GM19455 (cell line): ENCODE results near the gene NACC2.
"Not testable (repeated sequence)": the region's sequence is repeated elsewhere in the genome, so short reads cannot be mapped to it uniquely, and the experiment has no call there.

Experiments used
- ATAC-seq: cut with Tn5 transposase; IDR thresholded peaks from one replicate; pipeline ENCODE4 v1.9.1; 2021; ENCODE audit not compliant: unreplicated experiment

The NACC2 gene

DNA sequence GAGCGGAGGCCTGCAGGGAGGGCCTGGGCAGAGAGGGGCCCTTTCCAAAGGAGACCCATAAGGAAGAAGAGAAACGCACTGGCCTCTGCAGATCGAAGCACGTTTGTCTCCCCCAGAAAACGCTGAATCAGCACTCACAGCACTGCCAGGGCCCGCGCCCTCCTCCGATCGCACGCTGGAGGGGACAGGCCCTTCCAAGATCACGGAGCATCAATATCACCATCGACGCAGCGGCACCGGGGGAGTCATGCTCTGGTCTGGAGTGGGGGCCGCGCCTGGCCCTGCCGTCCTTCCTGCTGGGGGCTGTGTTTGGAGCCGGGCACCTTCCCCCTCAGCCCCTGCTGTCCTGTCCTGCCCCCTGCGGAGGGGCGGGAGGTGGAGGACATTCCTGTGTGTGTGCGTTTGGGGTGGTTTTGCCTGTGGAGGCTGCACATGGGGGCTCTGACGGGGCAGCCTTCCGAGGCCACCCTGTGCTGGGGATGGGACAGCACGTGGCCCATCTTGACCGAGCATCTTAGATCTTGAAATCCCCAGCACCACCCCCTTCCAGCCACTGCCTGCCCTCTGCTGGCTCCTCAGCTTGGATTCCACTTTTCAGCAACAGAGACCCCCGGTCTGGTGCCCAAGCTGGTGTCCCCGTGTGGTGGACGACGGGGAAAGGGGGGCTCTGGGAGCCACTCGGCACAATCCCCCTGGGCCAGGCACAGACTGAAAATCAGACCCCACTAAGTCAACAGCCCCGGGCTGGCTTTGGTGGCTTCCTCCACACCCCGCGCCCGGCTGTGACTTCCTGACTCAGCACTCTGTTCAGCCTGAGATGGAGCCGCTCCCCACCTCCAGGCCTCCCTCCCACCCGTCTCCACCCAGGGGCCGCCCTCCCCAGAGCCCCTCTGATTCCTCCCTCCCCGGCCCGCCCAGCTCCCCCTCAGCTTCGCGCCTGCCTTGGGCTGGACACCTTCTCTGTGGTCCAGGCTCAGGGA, 15.3 kb upstream of the NACC2 start:
- ATAC-seq = peak; percentile 6

DNA sequence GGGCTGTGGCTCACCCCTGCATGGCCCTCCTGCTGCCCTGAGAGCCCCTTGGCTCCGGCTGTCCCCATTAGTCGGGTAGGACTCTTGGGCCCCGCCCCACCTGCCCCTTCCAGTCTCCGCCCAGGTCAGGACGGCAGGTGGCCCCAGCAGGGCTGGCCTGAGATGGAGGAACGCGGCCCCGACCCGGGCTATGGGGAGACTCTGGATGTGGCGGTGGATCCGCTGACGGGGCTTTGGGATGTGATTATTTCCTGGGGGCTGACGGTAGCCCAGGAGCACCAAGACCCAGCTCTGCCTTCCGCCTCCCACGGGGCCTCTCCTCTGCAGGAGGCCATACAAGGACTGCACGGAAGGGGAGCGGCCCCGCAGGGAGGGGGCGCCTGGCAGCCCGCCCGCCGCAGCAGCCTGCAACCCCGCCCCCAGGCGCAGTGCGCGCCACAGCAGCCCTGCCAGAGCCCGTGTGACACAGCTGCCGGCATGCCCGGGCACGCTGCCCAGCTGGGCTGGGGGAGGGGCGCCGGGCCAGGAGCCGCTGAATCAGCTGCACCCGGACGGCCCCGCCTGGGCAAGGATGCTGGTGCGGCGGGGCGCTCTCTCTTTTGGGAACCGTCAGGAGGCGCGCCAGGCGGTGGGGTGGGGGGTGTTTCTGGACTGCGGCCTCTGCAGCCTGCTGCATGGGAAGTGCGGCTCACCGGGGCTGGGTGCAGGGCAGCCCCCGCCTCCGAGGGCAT, 14.4 kb upstream of the NACC2 start:
- ATAC-seq = peak; percentile 69

DNA sequence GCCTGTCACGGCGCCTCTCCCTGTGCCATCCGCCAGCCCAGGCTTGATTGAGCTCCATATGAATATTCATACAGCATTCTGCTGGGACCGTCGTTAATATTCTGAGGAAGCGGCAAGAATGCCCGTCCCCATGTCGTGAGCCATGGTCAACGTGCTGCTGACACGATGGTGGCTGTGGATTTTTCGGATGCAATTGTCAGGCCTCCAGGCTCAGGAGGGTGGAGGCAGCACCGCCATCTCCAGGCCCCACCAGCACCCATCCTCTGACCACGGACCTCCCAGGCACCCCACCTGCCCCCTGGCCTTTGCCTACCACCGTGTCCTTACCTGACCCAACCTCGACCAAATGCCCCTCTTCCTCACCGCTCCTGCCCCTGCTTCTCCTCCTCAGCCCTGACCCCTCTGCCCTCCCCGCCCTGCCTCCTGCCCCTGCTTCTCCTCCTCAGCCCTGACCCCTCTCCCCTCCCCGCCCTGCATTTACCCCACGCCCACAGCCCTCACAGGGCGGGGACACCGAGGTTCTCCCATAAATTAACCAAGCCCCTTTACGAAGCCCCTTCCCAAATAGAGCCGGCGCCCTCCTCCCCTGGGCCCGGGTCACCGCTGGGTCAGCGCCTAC, 13.7 kb upstream of the NACC2 start:
- no peak for ATAC-seq

DNA sequence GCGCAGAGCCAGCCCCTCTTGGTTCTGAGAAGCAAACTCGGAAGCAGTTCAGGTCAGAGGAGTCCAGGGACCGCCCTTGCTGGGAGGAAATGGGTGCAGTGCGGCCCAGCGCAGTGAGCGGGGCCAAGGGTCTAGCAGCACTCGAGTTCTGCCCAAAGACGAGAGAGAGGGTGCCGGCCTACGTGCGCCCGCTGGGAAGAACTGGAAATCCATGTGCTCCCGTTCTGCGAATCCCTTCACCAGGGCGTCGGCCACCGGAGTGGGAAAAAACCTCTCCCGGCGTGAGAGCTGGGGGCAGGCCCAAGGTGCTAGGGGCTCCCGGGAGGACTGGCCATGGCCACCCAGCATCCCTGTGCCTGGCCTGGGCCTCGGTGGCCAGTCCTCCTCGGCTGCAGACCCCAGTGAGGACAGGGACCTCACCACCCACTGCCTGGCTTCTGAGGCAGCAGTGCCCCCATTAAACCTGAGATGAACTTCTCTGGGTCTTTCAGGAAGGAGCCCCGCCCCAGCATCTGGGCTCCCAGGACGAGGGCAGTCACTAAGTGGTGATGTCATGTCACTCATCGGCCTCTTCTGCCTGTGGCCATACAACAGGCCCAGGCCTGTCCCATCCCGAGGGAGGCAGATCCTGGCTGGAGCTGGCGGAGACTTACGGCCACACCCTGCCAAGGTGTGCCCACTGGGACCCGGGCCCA, 13.0 kb upstream of the NACC2 start:
- no peak for ATAC-seq

DNA sequence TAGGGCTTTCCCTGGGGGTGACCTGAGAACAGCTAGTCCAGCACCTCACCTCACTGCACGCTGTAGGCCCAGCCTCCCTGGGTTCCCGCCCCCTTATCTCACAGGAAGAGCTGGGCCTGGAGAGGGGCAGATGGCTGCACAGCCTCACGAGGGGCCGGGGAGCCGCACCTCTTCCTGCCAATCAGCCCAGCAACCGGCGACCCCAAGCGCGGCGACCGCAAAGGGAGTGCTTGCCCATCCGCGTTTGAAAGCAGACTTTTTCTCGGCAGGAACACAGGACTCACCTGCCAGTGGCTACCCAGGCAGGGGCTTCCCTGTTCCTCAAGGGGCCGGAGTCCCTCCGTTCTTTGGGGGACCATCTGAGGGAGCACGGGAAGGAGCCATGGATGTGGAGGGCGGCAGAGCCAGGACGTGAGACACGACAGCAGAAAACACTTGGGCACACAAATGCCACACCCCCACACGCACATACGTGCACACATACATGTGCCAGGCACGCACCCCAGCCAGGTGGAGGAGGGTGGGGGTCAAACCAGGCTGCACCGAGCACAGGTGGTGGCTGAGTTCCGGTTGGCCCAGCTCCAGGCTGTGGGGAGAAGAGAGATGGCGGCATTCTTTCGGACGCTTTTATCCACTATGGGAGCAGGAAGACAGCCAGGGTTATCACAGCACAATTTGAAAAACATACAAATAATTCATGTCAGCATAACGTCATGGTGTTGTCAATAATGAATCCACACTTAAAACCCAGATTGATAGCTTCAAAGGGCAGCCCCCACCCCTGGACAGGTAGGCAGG, 12.3 kb upstream of the NACC2 start:
- no peak for ATAC-seq

DNA sequence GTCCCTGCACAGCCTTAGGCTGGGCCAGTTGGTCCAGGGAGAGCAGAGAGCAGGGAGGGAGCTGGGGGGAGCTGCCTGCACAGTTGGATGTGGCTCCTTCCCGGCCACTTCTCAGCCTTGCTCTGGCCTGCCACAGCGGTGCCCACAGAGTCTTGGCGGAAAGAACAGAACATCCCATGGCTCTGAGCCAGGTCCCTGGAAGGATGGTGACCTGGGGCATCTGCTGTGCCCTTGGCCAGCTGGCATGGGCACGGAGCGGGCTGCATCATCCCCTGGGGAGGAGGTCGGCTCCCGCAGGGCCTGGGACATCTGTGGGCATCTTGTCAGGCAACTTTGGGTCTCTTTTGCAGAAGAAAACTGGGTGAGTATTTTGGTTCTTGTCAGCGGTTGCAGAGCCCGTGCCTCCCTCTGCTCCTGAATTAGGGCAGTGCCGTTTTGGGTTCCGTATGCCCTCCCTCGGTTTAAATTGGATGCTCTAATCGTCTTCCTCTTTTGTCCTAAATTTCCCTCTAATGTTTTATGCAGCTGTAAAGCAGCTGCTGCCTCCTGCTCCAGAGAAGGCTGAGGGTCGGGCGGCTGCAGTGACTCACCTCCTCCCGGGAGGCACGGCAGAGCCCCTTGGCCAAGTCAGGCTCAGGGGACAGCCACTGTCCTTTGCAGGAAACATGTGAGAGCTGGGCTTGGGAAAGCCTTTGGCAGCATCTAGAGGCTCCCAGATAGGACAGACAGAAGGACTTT, 10.5 kb upstream of the NACC2 start:
- ATAC-seq = no peak

DNA sequence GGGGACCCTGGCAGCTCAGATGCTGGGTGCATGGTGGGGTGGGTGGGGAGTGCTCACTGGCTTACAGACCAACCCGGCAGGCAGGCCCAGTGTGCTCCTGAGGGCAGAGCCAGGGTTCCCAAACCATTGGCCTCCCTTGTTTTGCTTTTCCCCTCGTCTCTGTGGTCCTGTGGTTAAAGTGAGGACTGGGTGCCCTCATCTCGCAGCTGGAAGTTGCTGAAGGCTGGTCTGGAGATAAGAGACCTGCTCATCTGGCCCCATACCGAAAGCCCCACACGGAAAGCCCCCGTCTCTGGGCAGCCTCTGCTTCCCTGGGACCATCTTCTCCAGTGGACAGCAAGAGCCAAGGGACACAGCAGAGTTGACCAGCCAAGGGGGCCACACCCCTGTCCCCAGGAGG, 9.8 kb upstream of the NACC2 start:
- no peak for ATAC-seq

DNA sequence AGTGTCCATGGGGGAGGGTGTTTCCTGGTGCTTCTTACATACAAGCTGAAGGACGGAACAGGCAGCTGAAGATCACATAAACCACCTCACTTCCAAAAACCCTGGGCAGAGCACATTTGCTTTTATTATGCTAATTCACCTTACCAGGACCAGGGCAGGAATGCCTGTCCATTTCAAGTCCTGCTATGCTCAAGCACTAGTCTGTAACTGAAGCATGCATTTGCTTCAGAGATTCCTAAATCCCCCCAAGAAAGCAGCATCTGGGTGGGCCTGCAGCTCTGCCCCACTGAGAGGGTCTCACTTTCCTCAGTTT, 9.4 kb upstream of the NACC2 start:
- no peak for ATAC-seq

DNA sequence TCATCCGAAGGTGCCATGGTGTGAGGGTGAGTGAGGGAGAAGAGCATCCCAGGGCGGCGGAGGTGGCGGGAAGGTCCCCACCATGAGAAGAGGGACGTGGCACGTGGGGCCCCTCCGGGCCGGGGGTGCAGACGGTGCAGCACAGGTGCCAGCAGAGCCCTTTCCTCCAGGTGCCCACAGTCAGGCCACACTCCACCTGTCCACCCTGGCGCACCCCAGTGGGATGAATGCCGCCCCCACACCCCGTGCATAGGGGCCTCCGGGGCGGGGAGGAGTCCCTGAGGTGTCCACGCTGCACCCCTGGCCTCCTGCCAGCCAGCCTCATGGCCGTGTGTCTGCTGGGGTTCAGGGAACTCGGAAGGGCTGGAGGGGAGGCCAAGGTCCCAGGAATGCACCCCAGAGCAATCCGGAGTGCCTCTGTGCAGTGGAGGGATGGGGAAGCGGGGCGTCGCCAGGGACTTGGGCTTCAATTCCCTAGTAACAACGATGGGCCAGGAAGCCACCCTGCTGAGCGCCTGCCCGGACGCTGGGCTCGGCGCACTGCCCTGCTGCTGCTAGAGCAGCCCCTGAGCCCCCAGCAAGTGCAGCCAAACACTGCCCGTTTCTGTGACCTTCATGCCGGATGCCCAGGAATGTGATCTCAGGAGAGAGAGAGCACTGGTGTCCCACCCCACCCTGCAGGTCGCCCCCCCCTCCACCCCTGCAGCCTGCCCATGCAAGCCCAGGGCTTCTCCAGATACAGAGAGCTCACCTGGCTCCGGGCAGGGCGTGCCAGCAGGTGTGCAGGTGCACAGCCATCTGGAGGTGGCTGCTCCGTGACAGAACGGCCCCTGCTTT, 8.8 kb upstream of the NACC2 start:
- no peak for ATAC-seq

DNA sequence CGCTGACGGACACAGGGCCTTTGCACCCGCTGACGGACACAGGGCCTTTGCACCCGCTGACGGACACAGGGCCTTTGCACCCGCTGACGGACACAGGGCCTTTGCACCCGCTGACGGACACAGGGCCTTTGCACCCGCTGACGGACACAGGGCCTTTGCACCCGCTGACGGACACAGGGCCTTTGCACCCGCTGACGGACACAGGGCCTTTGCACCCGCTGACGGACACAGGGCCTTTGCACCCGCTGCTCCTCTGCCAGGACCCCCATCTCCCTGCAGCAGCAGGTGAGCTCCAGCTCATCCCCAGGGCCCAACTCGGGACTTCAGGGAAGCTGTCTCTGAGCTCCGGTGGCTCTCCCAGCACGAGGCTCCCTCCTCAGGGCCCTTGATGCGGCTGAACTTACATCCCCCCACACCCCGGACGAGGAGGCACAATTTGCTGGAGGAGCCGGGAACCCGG, 6.6 kb upstream of the NACC2 start:
- ATAC-seq = not testable (repeated sequence)

DNA sequence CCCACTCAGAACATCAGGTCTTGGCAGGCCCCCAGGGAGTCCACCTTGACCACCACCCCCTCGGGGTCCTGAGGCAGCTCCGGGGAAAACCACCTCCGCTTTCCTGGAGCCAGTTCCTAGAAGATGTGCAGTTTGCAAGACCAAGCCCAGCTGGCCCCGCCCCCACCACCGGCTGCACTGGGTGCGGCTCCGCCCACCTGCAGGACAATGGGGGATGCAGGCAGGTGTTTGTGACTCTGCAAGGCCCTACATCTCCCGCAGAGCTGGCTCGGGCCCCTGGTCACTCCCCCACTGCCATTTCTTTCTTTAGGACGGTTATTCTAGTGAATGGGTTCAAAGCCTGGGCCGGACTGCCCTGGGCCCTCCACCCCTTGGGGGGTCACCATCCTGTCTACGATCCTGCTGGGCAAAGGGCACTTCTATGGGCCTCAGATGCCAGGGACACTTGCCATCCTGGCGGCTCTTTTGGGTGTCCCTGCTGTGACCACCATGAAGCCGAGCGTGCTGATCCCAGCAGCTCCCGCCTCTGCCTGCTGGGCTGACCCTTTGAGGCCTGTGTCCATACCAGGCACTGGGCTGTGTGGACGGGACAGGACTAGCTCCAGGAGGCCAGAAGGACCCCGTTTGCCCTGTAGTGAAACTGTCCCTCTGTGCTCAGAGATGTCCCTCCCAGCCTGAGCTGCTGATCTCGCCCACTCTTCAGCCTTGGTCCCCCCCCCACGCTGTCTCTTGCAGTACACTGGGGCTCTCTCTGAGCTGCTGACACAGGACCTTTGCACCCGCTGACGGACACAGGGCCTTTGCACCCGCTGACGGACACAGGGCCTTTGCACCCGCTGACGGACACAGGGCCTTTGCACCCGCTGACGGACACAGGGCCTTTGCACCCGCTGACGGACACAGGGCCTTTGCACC, 5.9 kb upstream of the NACC2 start:
- ATAC-seq = no peak

DNA sequence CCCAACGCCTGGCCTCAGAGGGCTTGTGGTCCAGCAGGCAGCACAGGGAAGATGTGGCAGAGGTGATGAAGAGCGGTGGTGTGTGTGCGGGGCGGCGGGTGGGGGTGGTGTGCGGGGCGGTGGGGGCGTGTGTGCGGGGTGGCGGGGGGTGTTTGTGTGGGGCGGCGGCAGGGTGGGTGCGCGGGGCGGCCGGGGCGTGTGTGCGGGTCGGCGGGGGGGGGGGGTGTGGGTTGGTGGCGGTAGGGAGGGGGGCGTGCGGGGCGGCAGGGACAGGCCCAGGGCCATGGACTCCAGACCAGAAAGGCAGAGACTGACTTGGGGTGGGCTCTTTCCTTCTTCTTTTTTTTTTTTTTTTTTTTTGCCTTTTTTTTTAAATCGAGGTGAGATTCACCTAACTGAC, 4.5 kb upstream of the NACC2 start:
- no peak for ATAC-seq

DNA sequence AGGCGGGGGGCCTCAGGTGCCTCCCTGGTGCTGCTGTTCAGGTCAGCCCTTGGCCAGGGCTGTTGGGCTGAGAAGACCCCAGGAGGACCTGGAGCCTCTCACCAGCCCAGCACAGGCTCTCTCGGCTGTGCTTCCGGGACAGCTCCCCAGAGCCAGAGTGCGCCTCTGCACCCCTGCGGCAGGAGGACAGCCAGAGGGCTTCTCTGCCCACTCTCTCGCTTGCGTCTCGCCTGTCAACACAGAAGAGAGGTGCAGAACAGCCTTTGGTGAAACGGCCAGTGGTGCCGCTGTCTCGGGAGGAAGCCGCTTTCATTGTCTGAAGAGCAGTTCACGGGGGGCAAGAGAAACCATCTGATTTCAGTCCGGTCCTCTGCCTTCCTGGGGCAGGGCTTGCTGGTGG, 3.8 kb upstream of the NACC2 start:
- no peak for ATAC-seq

DNA sequence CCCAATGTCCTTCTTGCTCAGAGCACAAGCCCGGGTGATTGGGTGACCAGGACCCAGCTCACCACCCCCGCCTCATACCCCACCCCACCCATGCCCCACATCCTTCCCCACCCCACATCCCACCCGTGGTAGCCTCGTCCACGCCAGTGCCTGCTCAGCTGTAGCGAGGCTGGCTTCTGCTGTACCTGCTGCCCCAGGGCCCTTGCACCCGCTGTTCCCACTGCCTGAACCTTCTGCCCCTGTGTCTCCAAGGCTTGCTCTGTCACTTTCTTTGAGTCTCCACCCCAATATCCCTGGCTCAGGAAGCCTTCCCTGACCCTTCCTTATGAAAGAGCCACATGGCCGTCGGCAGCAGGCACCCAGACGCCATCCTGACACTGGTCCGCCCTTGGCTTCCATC, 3.1 kb upstream of the NACC2 start:
- no peak for ATAC-seq

DNA sequence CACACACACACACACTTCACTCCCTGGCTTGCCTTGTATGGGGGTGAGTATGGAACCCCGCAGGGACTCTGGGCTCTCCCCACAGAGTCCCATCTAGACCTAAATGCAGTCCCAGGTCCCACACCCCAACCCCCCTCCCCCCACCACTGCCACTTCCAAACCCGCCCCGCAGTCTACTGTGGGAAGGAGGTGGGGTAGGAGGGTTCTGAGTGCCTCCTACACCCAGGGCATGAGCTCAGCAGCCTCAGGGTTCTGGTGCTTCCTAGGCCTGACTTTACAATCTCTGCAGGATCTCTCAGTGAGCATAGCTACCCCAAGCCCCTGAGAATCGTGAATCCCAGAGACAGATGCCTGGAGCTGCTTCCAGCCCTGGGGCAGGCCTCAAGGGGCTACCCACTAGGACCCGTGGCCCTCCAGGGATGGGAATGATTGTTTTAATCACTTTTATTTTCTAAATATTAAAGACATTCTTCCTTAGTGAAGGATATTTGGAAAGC, 1.5 kb upstream of the NACC2 start:
- ATAC-seq = no peak

DNA sequence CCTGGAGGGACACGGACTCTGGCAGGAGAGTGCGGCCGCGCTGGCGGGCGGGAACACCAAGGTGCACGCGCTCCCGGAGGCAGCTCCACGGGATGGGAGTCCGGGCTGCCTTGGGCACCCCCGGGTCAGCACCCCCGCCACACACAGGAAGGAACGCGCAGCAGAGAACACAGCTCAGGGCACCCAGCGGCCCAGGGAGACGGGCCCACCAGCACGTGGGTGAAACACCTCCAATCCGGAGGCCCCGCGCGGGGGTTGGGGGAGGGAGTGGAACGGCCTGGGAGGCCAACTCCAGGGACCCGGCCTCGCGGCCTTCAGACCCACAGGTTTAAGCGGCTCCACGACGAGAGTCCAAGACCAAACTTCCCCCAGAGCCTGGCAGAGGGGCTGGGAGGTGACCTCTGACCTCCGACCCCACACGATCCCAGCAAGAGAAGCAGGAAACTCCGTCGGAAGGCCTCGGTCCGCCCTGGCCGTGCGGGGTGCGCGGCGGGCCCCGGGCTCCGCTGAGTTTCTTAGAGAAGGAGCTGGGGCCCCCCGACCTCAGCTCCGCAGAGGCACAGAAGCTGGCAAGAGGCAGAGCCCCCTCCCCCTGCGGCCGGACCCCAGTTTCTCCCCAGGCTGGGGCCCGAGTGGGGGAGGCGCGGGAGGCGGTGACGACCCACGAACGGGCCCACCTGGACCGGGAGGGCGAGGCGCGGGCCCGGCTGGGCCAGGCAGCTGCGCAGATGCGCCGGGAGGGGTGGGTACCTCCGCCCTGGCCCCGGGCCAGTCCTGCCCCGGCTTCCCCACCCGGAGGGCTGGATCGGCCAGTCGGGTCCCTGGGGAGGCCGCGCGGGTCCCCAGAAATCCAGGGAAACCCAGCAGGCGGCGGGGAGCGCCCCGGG, 851 bp downstream of the NACC2 start:
- no peak for ATAC-seq
